Stimulated activated naive CD8-positive, alpha-beta T cell treated with anti-CD3 and anti-CD28 coated beads, Interleukin-15, Interleukin-2, amounts not matched to agents 100 ng/mL and 50 ng/mL, for 24 hours (primary cell): ENCODE data around the gene RNU7-1.

ENCODE experiments used
- H3K27ac Mint-ChIP-seq: one replicate; pipeline ENCODE4 v1.8.0; 2021; ENCODE audit warnings: mild to moderate bottlenecking, mixed read lengths
- H3K27me3 Mint-ChIP-seq: one replicate; pipeline ENCODE4 v1.8.0; 2021; ENCODE audit warnings: mixed read lengths
- H3K36me3 Mint-ChIP-seq: one replicate; pipeline ENCODE4 v1.8.0; 2021; ENCODE audit warnings: low read depth, mixed read lengths
- H3K4me1 Mint-ChIP-seq: one replicate; pipeline ENCODE4 v1.8.0; 2021; ENCODE audit warnings: low read depth, mixed read lengths
- H3K4me3 Mint-ChIP-seq: one replicate; pipeline ENCODE4 v1.8.0; 2021; ENCODE audit warnings: mild to moderate bottlenecking, mixed read lengths
- H3K9me3 Mint-ChIP-seq: one replicate; pipeline ENCODE4 v1.8.0; 2021; ENCODE audit warnings: mixed read lengths

Gene RNU7-1

DNA sequence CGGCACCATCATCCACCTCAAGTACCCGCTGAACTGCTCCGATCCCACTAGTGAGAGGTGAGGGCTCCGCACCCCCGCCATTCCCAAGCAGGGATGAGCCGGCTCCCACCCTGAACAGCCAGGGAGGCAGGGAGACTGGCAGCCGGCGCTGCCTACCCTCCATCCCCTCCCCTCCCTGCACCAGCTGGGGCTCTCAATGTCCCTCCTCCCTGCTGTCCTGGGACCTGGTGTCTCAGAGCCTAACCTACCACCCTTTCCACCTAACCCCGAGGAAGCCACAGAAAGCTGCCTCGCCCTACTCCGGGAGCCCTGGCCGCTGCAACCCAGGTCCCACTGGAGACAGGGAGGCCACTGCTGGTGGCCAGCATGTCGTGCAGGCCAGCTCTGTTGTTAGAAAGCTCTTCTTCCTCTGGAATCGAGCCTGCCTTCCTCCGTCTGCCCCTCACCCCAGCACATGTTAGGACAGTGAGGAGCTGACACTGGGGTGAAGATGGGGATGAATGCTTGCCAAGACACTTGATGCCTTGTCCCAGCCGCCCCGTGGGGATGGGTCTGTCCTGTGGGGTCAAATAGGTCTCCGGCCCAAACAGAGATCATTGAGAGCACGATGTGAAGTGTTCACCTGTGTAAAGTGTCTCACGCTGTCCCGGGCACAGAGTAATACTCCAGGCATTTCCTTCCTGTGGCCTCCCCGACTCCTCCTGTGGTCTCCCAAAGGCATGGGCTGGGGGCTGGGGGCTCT is 8.7 kb downstream of the RNU7-1 start:
- Mint-ChIP-seq H3K4me1 (peaks cover 81% of the 10 kb centered on the region), H3K27ac (peak overlapping the region; percentile 99), H3K36me3 (peaks cover 56% of the 10 kb centered on the region), H3K27me3 (no peaks in the 10 kb centered on the region), H3K9me3 (no peaks in the 10 kb centered on the region), H3K4me3 (peak overlapping the region; percentile 98)

GRCh38 chr12:6952863-6953441 is 9.3 kb downstream of the RNU7-1 start:
- peaks cover 58% of the 10 kb centered on the region for H3K36me3 Mint-ChIP-seq
- H3K27me3 Mint-ChIP-seq, result no peaks in the 10 kb centered on the region
- peak overlapping the region; percentile 98 for H3K4me3 Mint-ChIP-seq
- peak overlapping the region; percentile 99 for H3K27ac Mint-ChIP-seq
- peaks cover 81% of the 10 kb centered on the region for H3K4me1 Mint-ChIP-seq
- H3K9me3 Mint-ChIP-seq, result no peaks in the 10 kb centered on the region

DNA sequence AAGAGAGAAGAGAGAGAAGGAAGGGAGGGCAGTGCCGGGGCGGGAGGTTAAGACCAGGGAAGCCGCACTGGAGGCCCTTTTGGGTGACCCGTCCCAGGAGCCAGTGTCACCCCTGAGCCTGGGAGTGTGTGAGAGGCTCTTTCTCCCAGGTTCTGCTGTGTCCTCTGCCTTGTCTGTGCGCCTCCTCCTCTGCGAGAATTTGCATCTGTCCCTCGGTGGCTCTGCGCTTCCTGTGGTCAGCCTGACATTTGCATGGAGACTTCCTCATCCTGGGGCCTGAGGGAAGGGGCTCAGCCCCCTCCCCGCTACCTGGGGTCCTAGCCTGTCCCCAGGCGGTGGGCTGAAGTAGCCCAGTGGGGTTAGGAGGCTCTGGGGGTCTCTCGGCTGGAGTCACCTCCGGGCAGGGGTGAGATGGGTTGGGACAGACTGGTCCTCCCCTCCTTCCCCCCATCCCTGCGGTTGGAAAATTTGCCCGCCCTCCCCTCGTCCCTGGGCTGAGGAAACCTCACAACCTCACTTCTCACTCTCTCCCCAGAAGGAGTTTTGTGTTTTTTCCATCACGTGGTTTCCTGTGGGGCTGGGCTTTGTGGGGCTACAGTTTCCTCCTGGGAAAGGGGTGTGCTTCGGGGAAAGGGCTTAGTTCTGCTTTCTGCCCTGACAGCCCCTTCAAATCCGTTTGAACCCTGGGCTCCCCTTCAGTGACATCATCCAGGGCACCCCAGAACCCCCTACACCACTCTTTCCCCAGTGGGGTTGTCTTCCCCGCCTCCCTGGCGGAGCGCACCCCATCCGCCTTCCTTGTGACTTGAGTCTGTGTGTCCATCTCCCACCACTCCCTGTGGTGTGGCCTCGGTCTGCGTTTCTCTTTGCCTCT is 10.1 kb downstream of the RNU7-1 start:
- Mint-ChIP-seq H3K27ac (peak overlapping the region; percentile 99), H3K4me3 (peak overlapping the region; percentile 98), H3K27me3 (no peaks in the 10 kb centered on the region), H3K36me3 (peaks cover 65% of the 10 kb centered on the region), H3K9me3 (no peaks in the 10 kb centered on the region), H3K4me1 (peaks cover 81% of the 10 kb centered on the region)

- H3K27me3 Mint-ChIP-seq, result no peaks in the 10 kb centered on the region
Measured at GRCh38 chr12:6954316-6955107, 10.9 kb downstream of the RNU7-1 start.

GRCh38 chr12:6955108-6956020 is 11.7 kb downstream of the RNU7-1 start:
- Mint-ChIP-seq H3K27me3 (no peaks in the 10 kb centered on the region), H3K4me1 (peaks cover 81% of the 10 kb centered on the region), H3K9me3 (no peaks in the 10 kb centered on the region), H3K27ac (peak overlapping the region; percentile 99), H3K4me3 (peak overlapping the region; percentile 98), H3K36me3 (peaks cover 78% of the 10 kb centered on the region)

More at GRCh38 chr12:6954316-6955107, 10.9 kb downstream of the RNU7-1 start:
- Mint-ChIP-seq H3K4me1 (peaks cover 81% of the 10 kb centered on the region), H3K9me3 (no peaks in the 10 kb centered on the region), H3K27ac (peak overlapping the region; percentile 99), H3K4me3 (peak overlapping the region; percentile 98), H3K36me3 (peaks cover 73% of the 10 kb centered on the region)

DNA sequence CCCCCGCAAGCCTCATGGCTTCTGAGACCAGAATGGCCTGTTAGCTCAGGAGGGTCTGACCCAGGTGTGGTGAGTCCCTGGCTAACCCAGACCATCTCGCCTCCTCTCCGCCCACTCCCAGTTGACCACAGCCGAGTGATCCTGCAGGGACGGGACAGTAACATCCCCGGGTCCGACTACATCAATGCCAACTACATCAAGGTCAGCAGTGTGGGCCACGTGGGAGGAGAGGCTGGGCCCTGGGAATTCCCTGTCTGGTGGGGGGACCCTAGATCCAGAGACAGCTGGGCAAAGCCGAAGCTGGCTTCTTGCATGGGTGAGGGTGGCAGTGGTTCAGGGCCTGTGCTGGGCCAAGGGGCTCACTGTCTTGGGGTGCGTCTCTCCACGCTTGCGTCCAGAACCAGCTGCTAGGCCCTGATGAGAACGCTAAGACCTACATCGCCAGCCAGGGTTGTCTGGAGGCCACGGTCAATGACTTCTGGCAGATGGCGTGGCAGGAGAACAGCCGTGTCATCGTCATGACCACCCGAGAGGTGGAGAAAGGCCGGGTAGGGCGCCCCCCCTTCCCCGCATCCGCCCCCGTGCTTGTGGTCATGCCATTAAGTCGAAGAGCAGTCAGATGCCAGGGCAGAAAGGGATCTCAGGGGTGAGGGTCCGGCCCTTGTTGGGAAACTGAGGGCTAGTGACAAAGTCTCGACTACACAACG is 12.6 kb downstream of the RNU7-1 start:
- Mint-ChIP-seq H3K9me3 (no peaks in the 10 kb centered on the region), H3K27ac (peak overlapping the region; percentile 99), H3K27me3 (no peaks in the 10 kb centered on the region), H3K4me3 (peak overlapping the region; percentile 98), H3K36me3 (peaks cover 86% of the 10 kb centered on the region), H3K4me1 (peaks cover 81% of the 10 kb centered on the region)

GRCh38 chr12:6957151-6957701 is 13.6 kb downstream of the RNU7-1 start:
- no peaks in the 10 kb centered on the region for H3K9me3 Mint-ChIP-seq
- peaks cover 93% of the 10 kb centered on the region for H3K36me3 Mint-ChIP-seq
- H3K4me3 Mint-ChIP-seq, result peak overlapping the region; percentile 98
- H3K27me3 Mint-ChIP-seq, result no peaks in the 10 kb centered on the region
- peaks cover 92% of the 10 kb centered on the region for H3K4me1 Mint-ChIP-seq
- H3K27ac Mint-ChIP-seq, result peak overlapping the region; percentile 99

- no peaks in the 10 kb centered on the region for H3K9me3 Mint-ChIP-seq
- H3K27me3 Mint-ChIP-seq, result no peaks in the 10 kb centered on the region
- H3K36me3 Mint-ChIP-seq, result peaks cover 86% of the 10 kb centered on the region
- H3K27ac Mint-ChIP-seq, result peak overlapping the region; percentile 99
- peak overlapping the region; percentile 98 for H3K4me3 Mint-ChIP-seq
- peaks cover 98% of the 10 kb centered on the region for H3K4me1 Mint-ChIP-seq
Measured at GRCh38 chr12:6957741-6958608, 14.4 kb downstream of the RNU7-1 start.

- Mint-ChIP-seq H3K27me3 (no peaks in the 10 kb centered on the region), H3K4me1 (peaks cover 93% of the 10 kb centered on the region), H3K27ac (peak overlapping the region; percentile 99), H3K36me3 (peaks cover 80% of the 10 kb centered on the region), H3K9me3 (no peaks in the 10 kb centered on the region), H3K4me3 (peak overlapping the region; percentile 98)
Measured at GRCh38 chr12:6958609-6959057, 15.0 kb downstream of the RNU7-1 start.

GRCh38 chr12:6959058-6959804 is 15.6 kb downstream of the RNU7-1 start:
- Mint-ChIP-seq H3K36me3 (peaks cover 76% of the 10 kb centered on the region), H3K27me3 (no peaks in the 10 kb centered on the region), H3K4me3 (peak overlapping the region; percentile 98)

GRCh38 chr12:6959805-6960592 is 16.4 kb downstream of the RNU7-1 start:
- Mint-ChIP-seq H3K27me3 (no peaks in the 10 kb centered on the region), H3K9me3 (no peaks in the 10 kb centered on the region), H3K4me3 (peak overlapping the region; percentile 98), H3K4me1 (peaks cover 92% of the 10 kb centered on the region), H3K27ac (peak overlapping the region; percentile 99), H3K36me3 (peaks cover 72% of the 10 kb centered on the region)

More at GRCh38 chr12:6959058-6959804, 15.6 kb downstream of the RNU7-1 start:
- no peaks in the 10 kb centered on the region for H3K9me3 Mint-ChIP-seq
- peak overlapping the region; percentile 99 for H3K27ac Mint-ChIP-seq
- H3K4me1 Mint-ChIP-seq, result peaks cover 92% of the 10 kb centered on the region
